Spleen (tissue), 7 donors: Measurements from ENCODE around the gene RILP.

ENCODE experiments used
- POLR2A ChIP-seq, 3 donors: fragments of 450-650 bp; IDR thresholded peaks; one replicate each; pipeline ENCODE4 v1.5.1; 2017; ENCODE audit warnings: antibody characterized with exemption in 3 of 3, mild to moderate bottlenecking in 1 of 3
- POLR2AphosphoS5 ChIP-seq, 3 donors: sonication (generic); formaldehyde crosslinking; IDR thresholded peaks; one replicate each; pipeline ENCODE4 v1.5.1; 2017; ENCODE audit warnings: antibody characterized with exemption in 3 of 3
- TF ChIP-seq, protein P1 (sequence below), 11 experiments: fragments of 200-600 bp in 7 of 11; fragments of 450-650 bp in 4 of 11; sonication (generic) in 4 of 11; IDR thresholded peaks in 8 of 11; conservative IDR thresholded peaks in 3 of 11; 1 replicate in 7 of 11; 2 replicates in 4 of 11; pipeline versions ENCODE4 v1.4.0 to v1.8.0; 2016 to 2021; ENCODE audit warnings: antibody characterized with exemption in 11 of 11, inconsistent platforms in 4 of 11, mild to moderate bottlenecking in 1 of 11
- donor health status: DM: no; HTN: no; CAD: no; lungs with moderate emphysema.
- donor health status: DM: no; HTN: no; CAD: no.
- donor health status: DM: no; HTN: no; CAD: no.

- TF ChIP-seq POLR2AphosphoS5 (IDR thresholded peaks at IDR 0.05), result peak in 1 of 3 donors; percentile 27
- TF ChIP-seq, protein P1, sequence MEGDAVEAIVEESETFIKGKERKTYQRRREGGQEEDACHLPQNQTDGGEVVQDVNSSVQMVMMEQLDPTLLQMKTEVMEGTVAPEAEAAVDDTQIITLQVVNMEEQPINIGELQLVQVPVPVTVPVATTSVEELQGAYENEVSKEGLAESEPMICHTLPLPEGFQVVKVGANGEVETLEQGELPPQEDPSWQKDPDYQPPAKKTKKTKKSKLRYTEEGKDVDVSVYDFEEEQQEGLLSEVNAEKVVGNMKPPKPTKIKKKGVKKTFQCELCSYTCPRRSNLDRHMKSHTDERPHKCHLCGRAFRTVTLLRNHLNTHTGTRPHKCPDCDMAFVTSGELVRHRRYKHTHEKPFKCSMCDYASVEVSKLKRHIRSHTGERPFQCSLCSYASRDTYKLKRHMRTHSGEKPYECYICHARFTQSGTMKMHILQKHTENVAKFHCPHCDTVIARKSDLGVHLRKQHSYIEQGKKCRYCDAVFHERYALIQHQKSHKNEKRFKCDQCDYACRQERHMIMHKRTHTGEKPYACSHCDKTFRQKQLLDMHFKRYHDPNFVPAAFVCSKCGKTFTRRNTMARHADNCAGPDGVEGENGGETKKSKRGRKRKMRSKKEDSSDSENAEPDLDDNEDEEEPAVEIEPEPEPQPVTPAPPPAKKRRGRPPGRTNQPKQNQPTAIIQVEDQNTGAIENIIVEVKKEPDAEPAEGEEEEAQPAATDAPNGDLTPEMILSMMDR (IDR thresholded peaks at IDR 0.05 in 8 of 11, conservative IDR thresholded peaks at IDR 0.05 in 3 of 11), result no peak
- no peak for TF ChIP-seq POLR2A (IDR thresholded peaks at IDR 0.05)
Measured at GRCh38 chr17:1625053-1625452, 24.6 kb downstream of the RILP start.
